Activated T-helper 1 cell treated with anti-CD3 and anti-CD28 coated beads, Interleukin-2, amount 50 U/mL, for 16 hours (primary cell): ENCODE results near the gene JAG1.

Experiments
- DNase-seq, 2 donors: peaks; one replicate each; pipeline ENCODE4 v3.0.0-alpha.2; 2020; ENCODE audit warnings: low read depth in 1 of 2, low spot score in 1 of 2

JAG1 gene

DNA sequence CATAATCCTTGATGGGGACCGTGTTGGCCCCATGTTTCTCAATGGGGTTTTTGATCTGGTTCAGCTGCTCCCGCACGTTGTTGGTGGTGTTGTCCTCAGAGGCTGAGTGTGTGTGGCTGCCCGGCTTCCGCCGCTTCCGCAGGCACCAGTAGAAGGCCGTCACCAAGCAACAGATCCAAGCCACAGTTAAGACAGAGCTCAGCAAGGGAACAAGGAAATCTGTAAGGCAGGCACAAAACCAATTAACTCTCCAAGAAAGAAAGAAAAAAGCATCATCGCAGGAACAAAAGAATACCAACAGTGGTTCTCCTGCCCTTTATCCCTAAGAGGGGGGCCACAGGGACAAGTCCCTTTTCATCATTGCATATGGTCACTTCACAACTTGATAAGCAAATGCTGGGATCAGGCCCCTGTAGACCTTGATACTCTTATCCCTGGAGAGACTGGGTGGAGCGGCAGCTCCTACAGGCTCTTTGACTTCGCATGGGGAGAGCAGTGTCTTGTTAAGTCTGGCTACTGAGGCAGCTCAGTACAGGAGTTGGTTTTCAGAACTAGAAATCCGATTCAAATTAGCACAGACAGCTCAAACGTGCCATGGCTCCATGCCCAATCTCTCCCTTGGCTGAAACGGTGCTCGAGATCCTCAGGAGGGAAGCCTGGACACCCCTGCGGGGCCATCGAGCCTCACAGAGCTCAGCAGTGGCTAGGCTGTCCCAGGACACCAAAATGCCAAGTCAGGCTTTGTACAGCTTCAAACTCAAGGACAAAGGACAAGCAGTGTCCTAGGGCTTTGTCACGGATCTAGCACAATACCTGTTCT is 33.9 kb downstream of the JAG1 start:
- DNase-seq, result no peak

DNA sequence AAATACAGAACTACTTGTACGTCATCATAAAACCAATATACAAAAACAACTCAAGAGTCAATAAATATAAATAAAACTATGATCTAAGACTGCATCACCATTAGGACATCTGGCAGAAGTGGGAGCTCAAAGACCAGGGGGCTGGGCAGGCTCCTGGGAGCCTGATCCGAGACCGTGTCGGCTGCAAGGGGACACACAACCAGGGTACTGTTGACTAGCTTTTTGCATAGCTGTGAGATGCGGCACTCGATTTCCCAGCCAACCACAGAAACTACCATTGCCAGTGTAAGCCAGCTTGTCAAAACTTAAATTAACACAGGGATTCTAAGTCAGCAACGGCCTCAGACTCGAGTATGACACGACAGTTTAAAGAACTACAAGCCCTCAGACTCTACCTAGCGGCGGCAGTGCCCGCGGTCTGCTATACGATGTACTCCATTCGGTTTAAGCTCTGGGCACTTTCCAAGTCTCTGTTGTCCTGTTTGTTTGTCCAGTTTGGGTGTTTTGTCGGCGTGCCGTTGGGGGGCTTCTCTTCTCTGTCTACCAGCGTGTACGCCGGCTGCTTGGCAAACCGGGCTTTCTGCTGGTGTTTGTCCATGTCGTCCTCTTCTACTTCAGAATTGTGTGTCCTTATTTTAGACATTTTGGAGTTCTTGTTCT is 34.6 kb downstream of the JAG1 start:
- DNase-seq, result no peak

DNA sequence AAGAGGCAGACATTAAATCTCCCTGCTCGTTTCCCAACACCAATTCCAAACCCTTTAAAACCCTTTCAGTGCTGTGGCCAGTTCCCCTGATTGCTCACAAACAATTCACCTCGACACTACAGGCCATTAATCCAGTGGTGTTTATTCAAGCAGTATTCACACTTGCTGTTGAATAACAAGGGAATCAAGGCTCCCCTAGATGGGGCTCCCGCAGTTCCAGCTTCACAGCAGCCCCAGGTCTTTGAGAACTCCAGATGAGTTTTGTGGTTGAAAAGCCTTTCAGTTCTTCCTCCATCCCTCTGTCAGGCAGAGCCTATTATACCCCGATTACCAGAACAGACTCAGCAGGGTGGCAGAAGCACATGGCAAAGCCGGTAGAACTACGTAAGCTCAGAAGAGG is 36.2 kb downstream of the JAG1 start:
- no peak for DNase-seq

DNA sequence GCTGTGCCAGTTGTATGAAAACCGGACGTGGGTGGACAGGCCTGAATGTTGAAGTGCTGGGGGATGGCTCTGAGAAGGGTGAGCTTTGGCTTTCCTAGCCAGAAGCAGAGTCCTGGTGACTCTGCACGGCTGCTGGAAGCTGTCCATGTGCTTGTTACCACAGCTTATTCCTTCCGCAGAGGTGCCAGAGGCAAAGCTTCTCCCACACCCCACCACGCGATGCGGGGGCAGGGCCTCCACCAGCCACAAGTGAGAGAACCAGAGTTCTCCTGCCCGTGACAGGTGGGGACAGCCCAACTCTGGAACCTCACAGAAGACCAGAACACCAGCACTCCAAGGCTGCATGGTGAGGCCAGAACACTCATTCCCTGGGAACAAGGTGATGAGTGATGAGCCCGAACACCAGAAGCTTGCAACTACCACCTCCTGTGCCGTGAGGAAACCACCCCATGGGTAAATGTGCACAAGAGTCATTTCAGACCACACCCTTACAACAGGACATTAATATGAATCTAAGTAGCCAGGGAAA is 36.7 kb downstream of the JAG1 start:
- no peak for DNase-seq

DNA sequence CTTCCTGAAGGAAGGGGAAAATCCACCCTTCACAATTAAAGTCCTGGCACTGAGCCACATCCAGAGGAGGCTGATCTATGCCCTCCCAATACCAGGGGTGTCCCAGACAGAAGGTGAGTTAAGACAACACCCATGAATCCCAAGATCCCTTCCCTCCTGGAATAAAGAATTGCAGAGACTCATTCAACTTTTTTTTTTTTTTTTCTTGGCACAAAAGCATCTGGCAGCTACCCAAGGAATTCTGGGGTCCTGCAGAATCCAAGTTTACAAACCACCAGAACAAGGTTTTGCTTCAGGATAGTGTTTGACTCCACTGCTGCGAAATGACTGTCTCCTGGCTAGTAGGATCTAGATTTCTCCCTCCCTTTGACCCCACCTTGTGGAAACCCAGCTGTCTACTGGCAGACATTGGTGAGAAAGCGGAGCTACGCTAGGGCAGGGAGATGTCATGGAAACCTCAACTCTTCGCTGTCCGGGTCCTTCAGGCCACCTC is 37.4 kb downstream of the JAG1 start:
- no peak for DNase-seq

DNA sequence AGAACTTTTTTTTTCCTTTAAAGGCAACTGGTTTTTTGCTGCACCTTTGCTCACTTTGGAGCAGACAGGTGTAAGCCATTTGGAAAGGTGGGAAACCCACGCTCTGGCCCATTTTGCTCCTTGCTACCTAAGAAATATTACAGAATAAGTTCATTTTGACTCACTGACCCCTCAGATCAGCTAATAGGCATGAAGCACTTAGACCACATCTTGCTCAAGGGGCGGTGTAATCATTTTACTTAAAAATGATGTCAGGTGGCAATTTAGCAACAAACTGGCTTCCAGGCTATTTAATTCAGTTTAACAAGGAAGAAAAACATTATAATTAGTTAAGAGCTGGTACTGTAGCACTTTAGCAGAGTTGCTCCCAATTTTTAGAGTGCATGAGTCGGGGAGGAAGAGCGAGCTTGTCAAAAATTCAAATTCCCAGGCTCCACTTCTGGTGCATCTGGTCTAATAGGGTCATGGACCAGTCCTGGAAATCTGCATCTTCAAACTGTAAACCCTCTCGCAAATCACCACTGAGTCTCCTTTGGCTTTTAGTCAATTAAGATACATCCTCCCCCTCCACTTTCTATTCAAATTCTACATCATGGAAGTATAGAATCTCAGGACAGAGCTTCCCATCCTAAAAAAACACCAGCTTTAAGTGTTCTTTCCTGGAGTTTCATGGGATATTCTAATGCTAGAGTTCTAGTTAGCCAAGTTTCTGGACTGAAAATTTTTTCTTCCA is 38.2 kb downstream of the JAG1 start:
- no peak for DNase-seq

DNA sequence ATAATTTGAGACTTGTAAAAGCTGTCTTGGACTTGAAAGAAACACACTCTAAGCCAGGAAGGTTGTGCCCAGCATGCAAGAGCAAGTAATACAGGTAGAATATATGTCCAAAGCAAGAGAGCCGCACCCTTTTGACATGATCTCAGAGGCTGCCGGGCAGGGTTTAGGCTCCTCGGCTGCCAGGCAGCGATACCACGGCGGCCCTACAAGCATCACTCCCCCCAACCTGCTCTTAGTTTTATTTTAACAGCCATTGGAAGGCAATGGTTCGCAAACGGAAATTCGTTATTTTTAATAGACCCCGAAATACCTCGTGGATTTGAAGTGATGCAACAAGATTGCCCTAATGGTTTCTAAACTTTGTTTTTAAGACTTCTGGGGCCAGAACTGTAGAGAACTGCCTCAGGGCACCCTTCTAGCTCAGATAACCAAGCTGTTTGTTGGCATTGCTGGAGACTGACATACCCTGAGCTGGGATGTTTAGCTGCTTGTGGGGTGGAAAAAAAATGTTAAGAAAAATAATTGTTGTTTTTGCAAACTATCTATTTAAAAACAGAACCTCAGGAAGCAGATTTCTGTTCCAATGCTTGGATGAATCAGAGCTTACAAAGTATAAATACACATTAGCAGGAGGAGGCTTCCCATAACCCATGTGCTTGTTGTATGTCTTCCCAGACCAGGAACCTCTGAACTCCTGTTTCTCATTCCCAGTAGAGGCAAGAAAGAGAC is 39.0 kb downstream of the JAG1 start:
- DNase-seq, result no peak

DNA sequence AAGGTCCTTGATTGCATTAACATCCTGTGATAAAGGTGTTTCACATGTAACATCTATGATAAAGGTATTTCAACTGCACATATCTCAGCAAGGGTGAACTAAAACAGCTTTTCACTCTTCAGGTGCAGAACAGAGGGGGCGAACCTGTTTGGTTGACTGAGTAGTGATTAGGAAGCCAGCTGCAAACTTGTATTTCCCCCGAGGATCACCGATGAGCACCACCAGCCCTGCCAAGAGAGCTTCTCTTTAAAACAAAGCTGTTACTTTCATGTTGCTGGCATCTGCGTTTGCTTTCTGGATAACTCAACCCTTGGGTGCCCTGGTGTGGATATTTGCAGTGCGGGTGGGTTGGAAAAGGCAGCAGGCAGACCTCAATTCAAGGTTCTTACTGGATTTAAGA is 39.6 kb downstream of the JAG1 start:
- no peak for DNase-seq

DNA sequence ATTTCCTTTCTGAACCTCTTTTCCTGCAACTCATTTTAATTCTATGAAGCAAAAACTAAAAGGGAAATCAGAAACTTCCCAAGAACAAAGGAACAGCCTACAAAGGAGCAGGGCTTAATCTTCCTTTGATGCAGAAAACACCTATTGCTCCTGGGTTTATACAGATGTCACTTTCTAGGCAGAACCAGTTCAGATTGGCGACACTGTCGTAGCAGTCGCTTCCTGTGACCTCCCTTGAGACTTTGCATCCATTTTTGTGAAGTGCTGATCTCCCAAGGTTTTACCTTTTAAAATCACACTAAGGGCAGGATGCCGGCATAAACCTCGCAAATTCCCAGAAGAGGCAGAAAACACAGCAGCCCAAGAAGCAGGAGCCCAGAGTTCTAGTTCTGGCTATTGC is 40.1 kb downstream of the JAG1 start:
- DNase-seq, result no peak

DNA sequence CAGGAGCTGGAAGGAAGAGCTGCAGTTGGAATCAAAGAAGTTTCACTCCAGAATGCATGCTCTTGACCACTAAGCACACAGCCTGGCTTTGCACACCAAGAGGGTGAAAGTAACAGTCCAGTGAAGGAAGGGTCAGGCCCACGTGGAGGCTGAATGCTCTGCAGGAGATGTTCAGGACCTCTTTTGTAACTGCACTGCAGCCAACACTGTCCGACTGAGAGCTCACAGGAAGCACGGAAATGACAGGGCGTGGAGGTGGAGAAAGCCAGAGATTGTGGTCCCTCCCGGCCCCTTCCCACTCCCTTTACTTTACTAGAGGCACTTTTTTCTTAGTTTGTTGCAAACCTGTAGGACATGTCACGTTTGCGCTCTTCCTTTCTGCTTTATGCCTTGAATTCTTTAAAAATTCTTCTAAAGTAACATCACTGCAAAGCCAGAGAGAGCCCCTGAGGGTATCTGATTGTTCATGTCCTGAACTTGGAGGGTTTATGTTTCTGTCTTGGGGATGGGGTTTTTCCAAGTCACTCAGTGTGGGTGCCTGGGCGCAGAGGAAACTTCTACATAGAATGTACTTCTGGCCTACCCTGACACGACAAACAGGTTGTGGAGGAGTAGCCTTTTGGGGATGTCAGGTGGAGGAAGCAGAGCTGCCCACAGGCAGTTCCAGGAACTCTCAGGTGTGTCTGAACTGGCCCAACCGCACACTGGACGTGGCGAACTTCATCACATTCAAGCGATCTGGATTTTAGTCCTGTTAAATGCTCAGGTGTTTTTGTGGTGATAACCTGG is 40.9 kb downstream of the JAG1 start:
- no peak for DNase-seq

DNA sequence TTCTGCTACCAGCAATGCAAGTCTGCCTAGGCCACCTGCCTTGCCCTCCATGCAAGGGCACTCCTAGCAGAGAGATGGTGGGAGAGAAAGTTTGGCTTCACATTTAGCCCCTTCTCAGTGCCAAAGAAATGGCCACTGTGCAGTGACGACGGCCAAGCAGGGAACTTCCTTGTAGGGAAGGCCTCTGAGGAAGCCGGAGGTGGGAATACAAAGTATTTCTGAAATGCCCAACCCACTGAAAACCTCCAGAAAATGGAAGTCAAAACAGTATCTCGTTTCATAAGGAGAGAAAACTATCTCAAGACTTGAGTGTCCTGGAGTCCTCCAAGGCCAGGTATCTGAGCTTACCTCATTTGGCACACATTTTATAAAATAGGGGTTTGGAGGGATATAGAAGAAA is 42.7 kb downstream of the JAG1 start:
- no peak for DNase-seq

DNA sequence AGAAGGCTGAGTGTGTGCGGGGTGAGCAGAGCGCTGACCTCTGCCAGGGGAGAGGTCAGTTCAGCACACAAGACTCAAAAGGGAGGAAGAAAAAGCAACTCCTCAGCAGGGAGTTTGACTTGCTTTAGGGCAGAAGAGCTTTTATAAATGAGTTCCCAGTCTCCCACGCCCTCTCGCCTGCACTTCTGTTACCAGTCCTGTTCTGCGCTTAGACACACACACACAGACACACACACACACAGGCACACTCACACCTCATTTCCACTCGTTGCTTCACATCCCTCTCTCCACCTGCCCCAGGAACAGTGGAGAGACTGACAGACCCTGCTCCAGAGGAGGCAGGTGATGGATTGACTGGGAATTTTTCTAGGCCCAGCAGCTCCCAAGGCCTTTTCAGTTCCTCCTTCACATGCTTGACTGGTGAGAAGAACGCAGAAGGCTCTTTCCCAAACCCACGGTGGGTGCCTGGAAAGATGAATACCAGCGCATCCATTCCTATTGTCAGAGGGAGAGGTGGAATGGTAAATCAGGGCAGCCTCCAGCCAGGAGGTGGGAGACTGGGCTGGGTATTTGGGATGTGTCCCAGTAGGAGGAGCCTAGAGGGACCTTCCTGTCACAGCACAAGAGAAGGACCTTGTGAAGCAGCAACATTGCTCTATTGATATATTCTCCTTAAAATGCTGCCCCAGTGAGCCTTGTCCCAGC is 43.7 kb downstream of the JAG1 start:
- DNase-seq, result no peak

DNA sequence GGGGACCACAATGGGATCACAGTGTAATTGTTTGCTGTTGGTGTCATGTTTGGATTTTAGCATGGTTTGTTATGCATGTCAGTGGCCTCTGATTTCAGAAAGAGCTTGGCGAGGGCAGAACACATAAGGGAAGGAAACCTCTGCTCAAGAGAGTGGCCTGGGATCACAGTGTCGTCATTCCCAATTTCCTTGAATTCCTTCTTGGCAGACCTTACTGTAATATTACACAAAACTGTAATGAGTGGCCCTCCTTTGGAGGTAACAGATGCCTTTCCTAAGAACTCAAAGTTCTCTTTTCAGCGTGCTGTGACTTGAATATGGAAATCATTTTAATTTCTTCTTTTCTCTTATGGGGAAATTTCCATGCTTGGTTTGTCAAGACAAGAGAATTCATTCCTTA is 46.9 kb downstream of the JAG1 start:
- DNase-seq, result no peak

DNA sequence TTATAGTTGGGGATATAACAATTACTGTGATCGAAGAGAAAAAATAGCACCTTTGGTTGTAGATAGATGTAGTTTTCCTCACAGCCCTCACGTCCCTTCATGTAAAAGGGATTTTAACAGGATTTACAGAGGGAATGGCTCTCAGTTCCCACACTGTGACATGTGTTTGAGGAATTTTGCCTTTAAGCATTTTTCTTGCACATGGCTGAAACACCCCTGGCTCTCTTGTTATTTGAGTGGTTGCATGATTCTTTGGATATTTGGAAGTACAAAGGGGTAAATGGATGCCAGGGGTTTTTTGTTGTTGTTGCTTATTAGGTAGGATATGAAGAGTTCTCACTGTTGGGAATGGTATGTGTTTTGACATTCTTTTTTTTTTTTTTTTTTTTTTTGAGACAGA is 48.2 kb downstream of the JAG1 start:
- DNase-seq, result no peak

DNA sequence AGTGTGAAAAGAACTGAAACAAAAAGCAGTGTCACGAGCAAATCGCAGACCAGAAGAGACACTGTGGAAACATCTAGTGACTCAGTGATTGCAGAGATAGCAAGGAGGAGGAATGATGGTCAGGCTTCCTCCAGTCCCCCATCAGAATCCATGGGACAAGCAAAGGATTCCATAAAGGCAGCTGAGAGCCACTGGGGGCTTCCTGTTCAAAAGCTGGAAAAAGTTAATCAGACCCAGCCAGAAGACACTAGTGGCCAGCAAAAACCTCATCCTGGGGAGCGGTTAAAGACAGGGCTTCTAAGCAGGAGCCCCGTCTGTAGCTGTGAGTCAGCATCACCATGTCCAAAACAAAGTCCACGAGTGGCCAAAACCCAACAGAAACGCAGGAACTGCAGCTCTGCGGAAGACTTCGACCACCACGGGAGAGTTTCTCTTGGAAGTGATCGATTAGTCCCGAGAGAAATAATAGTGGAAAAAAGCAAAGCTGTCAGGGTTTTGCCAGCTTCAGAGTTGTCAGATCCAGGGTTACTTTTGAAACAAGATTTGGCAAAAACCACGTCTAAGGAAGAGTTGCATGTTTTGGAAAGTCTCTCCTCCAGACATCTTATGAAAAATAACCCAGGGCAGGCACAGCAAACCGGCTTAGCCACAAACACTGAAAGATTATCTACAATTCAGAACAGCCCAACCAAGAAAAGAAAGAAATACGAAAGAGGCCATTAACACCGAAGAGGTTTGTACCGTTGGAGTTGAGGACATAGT is 51.0 kb downstream of the JAG1 start:
- DNase-seq, result no peak

DNA sequence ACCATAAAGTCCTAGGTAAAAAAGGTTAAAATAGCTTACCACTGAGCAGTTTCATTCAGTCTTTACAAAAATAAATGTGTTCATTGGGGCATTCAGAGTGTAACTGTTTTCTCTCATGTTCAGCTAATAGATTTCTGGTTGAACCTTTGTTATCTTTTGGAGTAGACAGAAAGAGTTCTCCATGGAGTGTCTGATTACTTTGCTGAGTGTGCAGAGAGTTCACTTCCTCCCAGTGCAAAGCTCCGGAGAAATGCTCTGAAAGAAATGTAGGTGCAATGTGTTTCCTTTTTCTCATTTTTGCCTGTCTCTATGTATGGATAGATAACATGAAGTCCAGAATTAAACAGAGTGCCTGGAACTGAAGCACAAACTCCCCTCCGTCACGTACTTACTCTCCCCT is 52.6 kb downstream of the JAG1 start:
- DNase-seq, result no peak

DNA sequence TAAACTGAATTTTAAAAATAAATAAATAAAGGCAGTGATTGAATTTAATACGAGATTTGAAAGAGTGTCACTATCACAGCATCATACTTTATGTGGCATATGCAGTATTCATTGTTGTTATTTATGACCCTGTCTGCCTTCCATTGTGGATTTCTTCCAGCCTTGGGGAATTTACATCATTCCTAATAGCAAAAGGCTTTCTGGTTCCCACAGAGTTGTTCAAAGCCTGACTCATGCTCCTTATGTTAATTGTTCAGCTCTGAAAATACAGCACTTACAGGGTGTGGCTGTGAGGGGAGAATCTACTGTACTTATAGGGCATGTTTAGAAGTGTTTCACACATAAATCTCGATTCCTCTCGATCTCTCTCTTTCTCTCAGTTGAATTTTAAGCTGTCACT is 54.4 kb downstream of the JAG1 start:
- DNase-seq, result no peak

DNA sequence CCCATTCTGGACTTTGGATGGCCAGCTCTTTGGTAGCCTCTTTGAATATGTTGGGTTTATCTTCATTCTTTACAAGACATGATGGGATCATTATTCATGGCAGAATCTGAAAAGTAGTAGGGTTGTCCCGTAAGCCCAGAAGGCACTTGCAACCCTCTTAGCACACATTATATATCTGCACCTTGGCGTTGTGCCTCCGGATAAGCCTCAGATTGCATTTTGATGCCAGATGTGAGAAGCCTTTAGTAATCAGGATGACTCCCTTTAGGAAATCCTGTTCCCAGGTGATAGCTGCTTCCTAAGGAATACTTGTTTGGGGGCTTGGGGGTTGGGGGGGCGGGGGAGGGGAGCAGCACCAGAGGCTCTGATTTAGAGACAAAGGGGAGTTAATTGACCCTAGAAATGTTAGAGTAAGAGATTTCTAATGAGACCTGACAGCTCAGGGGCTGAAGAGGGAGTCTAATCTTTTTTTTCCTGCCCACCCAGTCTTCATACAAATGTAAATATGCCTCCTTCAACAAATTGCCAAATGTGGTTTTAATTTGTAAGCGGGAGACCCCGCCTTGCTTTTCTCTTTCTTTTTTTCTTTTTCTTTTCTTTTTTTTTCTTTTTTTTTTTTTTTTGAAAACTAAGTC is 55.1 kb downstream of the JAG1 start:
- DNase-seq, result no peak
